T-cell (primary cell): Measurements from ENCODE around the gene PCDHA2. TPM values are rescaled to one million over a fixed set of nuclear protein-coding genes. Genes with fewer than 3 reads are reported as not detected.
"Not testable (repeated sequence)": the region's sequence is repeated elsewhere in the genome, so short reads cannot be mapped to it uniquely, and the experiment has no call there.

Experiments
- ATAC-seq, 4 experiments: fragments of 200-7000 bp in 3 of 4; fragments of 150-1000 bp in 1 of 4; cut with Tn5 transposase; replicated peaks in 1 of 4; 1 replicate in 3 of 4; 2 replicates in 1 of 4; pipeline ENCODE4 v1.10.0; 2021; ENCODE audit warnings: moderate library complexity in 3 of 4, mild to moderate bottlenecking in 2 of 4, moderate number of reproducible peaks in 1 of 4
- CTCF ChIA-PET, 2 donors: fragments of 300-600 bp; sonication (Branson Sonifier 250); formaldehyde crosslinking; loops; one replicate each; lab custom pipeline; 2022; ENCODE audit warnings: antibody characterized with exemption in 2 of 2; lab: Charles Lee
- POLR2A ChIA-PET, 2 donors: fragments of 300-600 bp; sonication (Branson Sonifier 250); formaldehyde crosslinking; loops; one replicate each; lab custom pipeline; 2022; ENCODE audit warnings: antibody characterized with exemption in 2 of 2; lab: Charles Lee
- DNase-seq, 35 experiments: peaks; one replicate each; pipeline versions ENCODE4 v3.0.0 to v3.0.0-alpha.2; 2013 to 2023
- H3K27ac ChIP-seq: one replicate; pipeline ENCODE4 v1.5.1; 2013; ENCODE audit warnings: low read length
- H3K27me3 ChIP-seq, 2 experiments: replicated peaks in 1 of 2; 1 replicate in 1 of 2; 2 replicates in 1 of 2; pipeline versions ENCODE4 v1.6.1 to v1.7.0; 2013; ENCODE audit warnings: low read length in 1 of 2, mixed read lengths in 1 of 2; ENCODE audit not compliant: control insufficient read depth in 2 of 2, insufficient read depth in 2 of 2; ENCODE audit errors: extremely low read depth in 1 of 2
- H3K36me3 ChIP-seq, 2 donors: 1 replicate in 1 of 2; 2 replicates in 1 of 2; pipeline versions ENCODE4 v1.6.1 to v1.7.0; 2013; ENCODE audit warnings: low read length in 1 of 2; ENCODE audit not compliant: control insufficient read depth in 2 of 2, insufficient read depth in 1 of 2; ENCODE audit errors: extremely low read depth in 1 of 2
- H3K4me1 ChIP-seq, 2 experiments: 1 replicate in 1 of 2; 2 replicates in 1 of 2; pipeline versions ENCODE4 v1.6.1 to v1.7.0; 2013; ENCODE audit warnings: low read length in 2 of 2, mixed read lengths in 1 of 2; ENCODE audit not compliant: insufficient read depth in 2 of 2, control insufficient read depth in 1 of 2; ENCODE audit errors: extremely low read depth in 1 of 2
- H3K4me3 ChIP-seq, 2 donors: 1 replicate in 1 of 2; 2 replicates in 1 of 2; pipeline versions ENCODE4 v1.5.1 to v1.7.0; 2013; ENCODE audit warnings: mild to moderate bottlenecking in 2 of 2, low read length in 1 of 2, moderate library complexity in 1 of 2; ENCODE audit not compliant: control insufficient read depth in 1 of 2; ENCODE audit errors: extremely low read depth in 1 of 2
- H3K9me3 ChIP-seq: 2 replicates; pipeline ENCODE4 v1.7.0; 2013
- H3K27ac Mint-ChIP-seq, 2 donors: one replicate each; pipeline ENCODE4 v1.8.0; 2020 to 2021; ENCODE audit warnings: mild to moderate bottlenecking in 2 of 2, mixed read lengths in 2 of 2
- H3K27me3 Mint-ChIP-seq, 2 donors: one replicate each; pipeline ENCODE4 v1.8.0; 2021 to 2022; ENCODE audit warnings: mixed read lengths in 2 of 2
- H3K36me3 Mint-ChIP-seq: one replicate; pipeline ENCODE4 v1.8.0; 2021; ENCODE audit warnings: mixed read lengths
- H3K4me1 Mint-ChIP-seq, 3 donors: one replicate each; pipeline ENCODE4 v1.8.0; 2020 to 2022; ENCODE audit warnings: mixed read lengths in 3 of 3, mild to moderate bottlenecking in 1 of 3
- H3K4me3 Mint-ChIP-seq, 3 donors: one replicate each; pipeline ENCODE4 v1.8.0; 2020 to 2022; ENCODE audit warnings: mild to moderate bottlenecking in 3 of 3, mixed read lengths in 3 of 3, moderate library complexity in 3 of 3
- H3K9me3 Mint-ChIP-seq, 3 donors: one replicate each; pipeline ENCODE4 v1.8.0; 2020 to 2022; ENCODE audit warnings: mixed read lengths in 3 of 3
- WGBS: methylation state at CpG from one replicate; pipeline ENCODE4 v1.1.5; 2013; ENCODE audit warnings: missing lambda C conversion rate; ENCODE audit not compliant: insufficient coverage; 5-methylcytosine and 5-hydroxymethylcytosine counted together
- total RNA-seq, 35 experiments: library from RNA in 6 of 35; stranded (reverse) in 6 of 35; fragments of 120-200 nt in 1 of 35; gene quantifications; one replicate each; pipeline versions ENCODE4 v1.2.1 to v1.2.4 and lab custom pipeline; 2013 to 2026

The PCDHA2 gene
- total RNA-seq, 5 donors from 2014 or later (not counting 1 experiment from before 2014, with no cell fraction given), result not detected

DNA sequence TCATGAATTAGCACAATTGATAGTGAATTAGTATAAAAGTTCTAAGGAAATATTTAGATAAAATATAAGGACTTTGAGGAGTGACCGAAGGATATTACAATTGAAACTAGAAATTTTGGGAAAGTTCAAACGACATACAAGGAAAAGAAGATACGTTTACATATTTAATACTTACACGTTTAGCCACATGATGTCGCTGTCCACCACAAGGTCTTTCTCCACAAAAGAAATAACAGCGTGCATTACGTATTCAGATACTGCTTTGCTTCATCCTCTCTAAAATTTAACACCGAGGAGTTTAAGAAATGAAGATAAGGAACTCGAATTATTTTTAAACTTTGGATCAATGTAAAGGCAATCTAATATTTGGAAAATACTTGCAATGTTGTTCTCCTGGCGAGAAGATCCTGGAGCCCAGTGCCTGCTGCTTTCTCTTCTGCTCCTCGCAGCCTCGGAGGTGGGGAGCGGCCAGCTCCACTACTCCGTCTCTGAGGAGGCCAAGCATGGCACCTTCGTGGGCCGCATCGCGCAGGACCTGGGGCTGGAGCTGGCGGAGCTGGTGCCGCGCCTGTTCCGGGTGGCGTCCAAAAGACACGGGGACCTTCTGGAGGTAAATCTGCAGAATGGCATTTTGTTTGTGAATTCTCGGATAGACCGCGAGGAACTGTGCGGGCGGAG lies 6.3 kb downstream of the PCDHA2 start, which contains the start of gene PCDHA3:
PCDHA3 (plus strand) TSS at position 242 of the 678 bp plus-strand sequence.
- H3K9me3 ChIP-seq, result peaks cover 4% of the 10 kb centered on the region
- POLR2A ChIA-PET, result no interaction called here
- peaks cover 0 to 27% of the 10 kb centered on the region in 2 experiments for H3K27me3 ChIP-seq
- no peak within 1 kb of the TSS for H3K4me3 Mint-ChIP-seq
- DNase-seq, result no peak
- CTCF ChIA-PET, result no interaction called here
- H3K36me3 ChIP-seq, result no peaks in the 10 kb centered on the region
- no peaks in the 10 kb centered on the region for H3K4me1 ChIP-seq
- H3K36me3 Mint-ChIP-seq, result no peaks in the 10 kb centered on the region
- H3K27ac ChIP-seq, result no peak within 1 kb of the TSS
- peaks cover 9 to 31% (median 25%) of the 10 kb centered on the region in 3 donors for H3K9me3 Mint-ChIP-seq
- H3K27ac Mint-ChIP-seq, result no peak within 1 kb of the TSS
- H3K4me3 ChIP-seq, result no peak within 1 kb of the TSS
- no peak for ATAC-seq
- 48% methylated on average over 20 of the region's 29 CpGs for WGBS
- peaks cover 17 to 22% of the 10 kb centered on the region in 2 donors for H3K27me3 Mint-ChIP-seq
- no peaks in the 10 kb centered on the region for H3K4me1 Mint-ChIP-seq

DNA sequence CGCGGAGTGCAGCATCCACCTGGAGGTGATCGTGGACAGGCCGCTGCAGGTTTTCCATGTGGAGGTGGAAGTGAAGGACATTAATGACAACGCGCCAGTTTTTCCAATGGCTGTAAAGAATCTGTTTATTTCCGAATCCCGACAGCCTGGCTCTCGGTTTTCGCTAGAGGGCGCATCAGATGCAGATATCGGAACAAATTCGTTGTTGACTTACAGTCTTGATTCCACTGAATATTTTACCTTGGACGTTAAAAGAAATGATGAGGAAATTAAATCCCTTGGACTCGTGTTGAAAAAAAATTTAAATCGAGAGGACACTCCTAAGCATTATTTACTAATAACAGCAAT lies 6.8 kb downstream of the PCDHA2 start:
- 43% methylated on average over 6 of the region's 16 CpGs for WGBS
- no peaks in the 10 kb centered on the region for H3K36me3 Mint-ChIP-seq
- no peak overlapping the region for H3K27ac ChIP-seq
- peaks cover 4% of the 10 kb centered on the region for H3K9me3 ChIP-seq
- peaks cover 0 to 24% of the 10 kb centered on the region in 2 experiments for H3K27me3 ChIP-seq
- H3K27me3 Mint-ChIP-seq, result peaks cover 22 to 26% of the 10 kb centered on the region in 2 donors
- H3K4me3 ChIP-seq, result no peak overlapping the region
- H3K4me1 Mint-ChIP-seq, result no peaks in the 10 kb centered on the region
- no peaks in the 10 kb centered on the region for H3K4me1 ChIP-seq
- ATAC-seq, result no peak
- H3K4me3 Mint-ChIP-seq, result no peak overlapping the region
- ChIA-PET POLR2A (no interaction called here), CTCF (no interaction called here)
- H3K9me3 Mint-ChIP-seq, result peaks cover 9 to 32% (median 29%) of the 10 kb centered on the region in 3 donors
- H3K36me3 ChIP-seq, result no peaks in the 10 kb centered on the region
- no peak overlapping the region for H3K27ac Mint-ChIP-seq
- DNase-seq, result no peak

DNA sequence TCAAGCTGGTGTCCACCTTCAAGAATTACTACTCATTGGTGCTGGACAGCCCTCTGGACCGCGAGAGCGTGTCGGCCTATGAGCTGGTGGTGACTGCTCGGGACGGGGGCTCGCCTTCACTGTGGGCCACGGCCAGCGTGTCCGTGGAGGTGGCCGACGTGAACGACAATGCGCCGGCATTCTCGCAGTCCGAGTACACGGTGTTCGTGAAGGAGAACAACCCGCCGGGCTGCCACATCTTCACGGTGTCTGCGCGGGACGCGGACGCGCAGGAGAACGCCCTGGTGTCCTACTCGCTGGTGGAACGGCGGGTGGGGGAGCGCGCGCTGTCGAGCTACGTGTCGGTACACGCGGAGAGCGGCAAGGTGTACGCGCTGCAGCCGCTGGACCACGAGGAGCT lies 7.7 kb downstream of the PCDHA2 start:
- H3K27ac ChIP-seq, H3K4me3 ChIP-seq, ATAC-seq, H3K36me3 Mint-ChIP-seq, CTCF ChIA-PET, H3K27ac Mint-ChIP-seq, H3K4me1 ChIP-seq, H3K36me3 ChIP-seq, DNase-seq, POLR2A ChIA-PET, H3K4me1 Mint-ChIP-seq, H3K4me3 Mint-ChIP-seq, H3K9me3 ChIP-seq: not testable (repeated sequence)
- 69% methylated on average over 45 of the region's 45 CpGs for WGBS
- H3K27me3 ChIP-seq, result peaks cover 0 to 21% of the 10 kb centered on the region in 2 experiments
- H3K27me3 Mint-ChIP-seq, result peaks cover 26 to 29% of the 10 kb centered on the region in 2 donors
- H3K9me3 Mint-ChIP-seq, result peaks cover 9 to 33% (median 33%) of the 10 kb centered on the region in 3 donors

DNA sequence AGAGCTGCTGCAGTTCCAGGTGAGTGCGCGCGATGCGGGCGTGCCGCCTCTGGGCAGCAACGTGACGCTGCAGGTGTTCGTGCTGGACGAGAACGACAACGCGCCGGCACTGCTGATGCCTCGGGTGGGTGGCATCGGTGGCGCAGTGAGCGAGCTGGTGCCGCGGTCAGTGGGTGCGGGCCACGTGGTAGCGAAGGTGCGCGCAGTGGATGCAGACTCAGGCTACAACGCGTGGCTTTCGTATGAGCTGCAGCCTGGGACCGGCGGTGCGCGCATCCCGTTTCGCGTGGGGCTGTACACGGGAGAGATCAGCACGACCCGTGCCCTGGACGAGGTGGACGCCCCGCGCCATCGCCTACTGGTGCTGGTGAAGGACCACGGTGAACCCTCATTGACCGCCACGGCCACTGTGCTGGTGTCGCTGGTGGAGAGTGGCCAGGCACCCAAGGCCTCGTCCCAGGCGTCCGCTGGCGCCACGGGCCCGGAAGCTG lies 8.2 kb downstream of the PCDHA2 start:
- H3K9me3 Mint-ChIP-seq, result peaks cover 9 to 34% (median 32%) of the 10 kb centered on the region in 3 donors
- peaks cover 26 to 28% of the 10 kb centered on the region in 2 donors for H3K27me3 Mint-ChIP-seq
- H3K4me3 Mint-ChIP-seq, result no peak overlapping the region

DNA sequence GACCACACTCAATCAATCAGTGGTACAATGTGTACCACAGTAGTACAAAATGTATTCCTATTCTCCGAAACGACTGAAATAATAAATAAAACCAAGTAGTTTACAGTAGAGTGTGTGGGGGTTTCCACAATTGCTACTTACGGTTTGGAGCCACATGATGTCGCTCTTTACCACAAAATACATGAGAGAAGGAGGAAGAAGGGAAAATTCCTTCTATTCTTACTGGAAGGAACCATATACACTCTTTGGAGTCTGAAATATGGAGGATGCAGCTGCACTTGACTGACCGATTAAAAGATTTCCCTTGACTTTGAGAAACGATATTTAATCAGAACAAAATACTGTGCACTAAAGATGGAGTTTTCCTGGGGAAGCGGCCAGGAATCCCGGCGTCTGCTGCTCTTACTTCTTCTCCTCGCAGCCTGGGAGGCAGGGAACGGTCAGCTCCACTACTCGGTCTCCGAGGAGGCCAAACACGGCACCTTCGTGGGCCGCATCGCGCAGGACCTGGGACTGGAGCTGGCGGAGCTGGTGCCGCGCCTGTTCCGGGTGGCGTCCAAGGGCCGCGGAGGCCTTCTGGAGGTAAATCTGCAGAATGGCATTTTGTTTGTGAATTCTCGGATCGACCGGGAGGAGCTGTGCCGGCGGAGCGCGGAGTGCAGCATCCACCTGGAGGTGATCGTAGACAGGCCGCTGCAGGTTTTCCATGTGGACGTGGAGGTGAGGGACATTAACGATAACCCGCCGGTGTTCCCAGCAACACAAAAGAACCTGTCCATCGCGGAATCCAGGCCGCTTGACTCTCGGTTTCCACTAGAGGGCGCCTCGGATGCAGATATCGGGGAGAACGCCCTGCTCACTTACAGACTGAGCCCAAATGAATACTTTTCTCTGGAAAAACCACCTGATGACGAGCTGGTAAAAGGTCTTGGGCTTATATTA lies 12.5 kb downstream of the PCDHA2 start, which contains the start of gene PCDHA4:
PCDHA4 (plus strand) TSS at position 235 of the 942 bp plus-strand sequence.
- WGBS, result 37% methylated on average over 30 of the region's 47 CpGs
- CTCF ChIA-PET, result no interaction called here

More for the DNA sequence above, 8.2 kb downstream of the PCDHA2 start:
- H3K4me1 ChIP-seq, result no peaks in the 10 kb centered on the region
- H3K9me3 ChIP-seq, result peaks cover 4% of the 10 kb centered on the region
- 61% methylated on average over 53 of the region's 53 CpGs for WGBS
- no peak overlapping the region for H3K4me3 ChIP-seq
- ChIA-PET POLR2A (no interaction called here), CTCF (no interaction called here)
- Mint-ChIP-seq H3K27ac (no peak overlapping the region), H3K36me3 (no peaks in the 10 kb centered on the region), H3K4me1 (no peaks in the 10 kb centered on the region)
- no peaks in the 10 kb centered on the region for H3K36me3 ChIP-seq
- peaks cover 0 to 19% of the 10 kb centered on the region in 2 experiments for H3K27me3 ChIP-seq
- DNase-seq, result no peak
- ATAC-seq, result no peak
- H3K27ac ChIP-seq, result no peak overlapping the region

DNA sequence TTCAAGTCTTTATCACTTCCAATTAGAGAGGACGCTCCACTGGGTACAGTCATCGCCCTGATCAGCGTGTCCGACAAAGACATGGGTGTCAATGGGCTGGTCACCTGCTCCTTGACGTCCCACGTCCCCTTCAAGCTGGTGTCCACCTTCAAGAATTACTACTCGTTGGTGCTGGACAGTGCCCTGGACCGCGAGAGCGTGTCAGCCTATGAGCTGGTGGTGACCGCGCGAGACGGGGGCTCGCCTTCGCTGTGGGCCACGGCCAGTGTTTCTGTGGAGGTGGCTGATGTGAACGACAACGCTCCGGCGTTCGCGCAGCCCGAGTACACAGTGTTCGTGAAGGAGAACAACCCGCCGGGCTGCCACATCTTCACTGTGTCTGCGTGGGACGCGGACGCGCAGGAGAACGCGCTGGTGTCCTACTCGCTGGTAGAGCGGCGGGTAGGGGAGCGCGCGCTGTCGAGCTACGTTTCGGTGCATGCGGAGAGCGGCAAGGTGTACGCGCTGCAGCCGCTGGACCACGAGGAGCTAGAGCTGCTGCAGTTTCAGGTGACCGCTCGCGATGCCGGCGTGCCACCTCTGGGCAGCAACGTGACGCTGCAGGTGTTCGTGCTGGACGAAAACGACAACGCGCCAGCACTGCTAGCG lies 13.7 kb downstream of the PCDHA2 start:
- H3K4me3 ChIP-seq, H3K27ac ChIP-seq, H3K4me3 Mint-ChIP-seq, H3K27me3 ChIP-seq, H3K4me1 Mint-ChIP-seq, DNase-seq, H3K27ac Mint-ChIP-seq, H3K36me3 ChIP-seq, ATAC-seq, POLR2A ChIA-PET, H3K36me3 Mint-ChIP-seq, H3K4me1 ChIP-seq, H3K9me3 ChIP-seq, CTCF ChIA-PET: not testable (repeated sequence)
- peaks cover 23 to 25% of the 10 kb centered on the region in 2 donors for H3K27me3 Mint-ChIP-seq
- WGBS, result 79% methylated on average over 58 of the region's 62 CpGs
- H3K9me3 Mint-ChIP-seq, result peaks cover 14 to 47% (median 25%) of the 10 kb centered on the region in 3 donors

More for the DNA sequence above, 12.5 kb downstream of the PCDHA2 start, which contains the start of gene PCDHA4:
- Histone ChIP-seq H3K4me1 (no peaks in the 10 kb centered on the region), H3K27me3 (peaks cover 0 to 15% of the 10 kb centered on the region in 2 experiments), H3K36me3 (no peaks in the 10 kb centered on the region), H3K9me3 (no peaks in the 10 kb centered on the region), H3K4me3 (no peak within 1 kb of the TSS), H3K27ac (no peak within 1 kb of the TSS)
- ATAC-seq, result no peak
- peaks cover 9 to 40% (median 21%) of the 10 kb centered on the region in 3 donors for H3K9me3 Mint-ChIP-seq
- no peak within 1 kb of the TSS for H3K27ac Mint-ChIP-seq
- POLR2A ChIA-PET, result no interaction called here
- DNase-seq, result peak in 1 of 35 experiments; percentile 3
- no peaks in the 10 kb centered on the region for H3K4me1 Mint-ChIP-seq
- H3K4me3 Mint-ChIP-seq, result peak within 1 kb of the TSS in 1 of 3 donors; percentile 7
- H3K36me3 Mint-ChIP-seq, result no peaks in the 10 kb centered on the region
- H3K27me3 Mint-ChIP-seq, result peaks cover 21 to 23% of the 10 kb centered on the region in 2 donors
